ENCODE measurements around the gene DDAH2.

Gene DDAH2

GRCh38 chr6:31715022-31715958 lies 13.8 kb downstream of the DDAH2 start, which contains the start of gene LY6G6D (continued):
- no peak for TF ChIP-seq PATZ1 (tag by site-specific recombination; IDR thresholded peaks at IDR 0.05)
- peak; percentile 98 for TF ChIP-seq ZIC2 (tag by site-specific recombination; IDR thresholded peaks at IDR 0.05)
- TF ChIP-seq ZFP69B (tag by site-specific recombination; IDR thresholded peaks at IDR 0.05), result peak; percentile 43; the same call in 1 of the 2 replicates
- TF ChIP-seq GLIS1 (tag by site-specific recombination; IDR thresholded peaks at IDR 0.05), result peak; percentile 47
- TF ChIP-seq SCRT1 (tag by site-specific recombination; IDR thresholded peaks at IDR 0.05; ENCODE audit: borderline replicate concordance), result no peak
- no peak for TF ChIP-seq ZBTB1 (tag by site-specific recombination; IDR thresholded peaks at IDR 0.05)
- no peak for TF ChIP-seq ZNF394 (tag by site-specific recombination; IDR thresholded peaks at IDR 0.05; ENCODE audit: borderline replicate concordance)
- peak; percentile 53 for TF ChIP-seq ZBTB8A (tag by site-specific recombination; IDR thresholded peaks at IDR 0.05)
- peak; percentile 19; the same call in 1 of the 2 replicates for TF ChIP-seq ZNF341 (tag by site-specific recombination; IDR thresholded peaks at IDR 0.05; ENCODE audit: low read depth)
- TF ChIP-seq ZNF585B (tag by site-specific recombination; IDR thresholded peaks at IDR 0.05), result no peak
- TF ChIP-seq ZFHX2 (tag by site-specific recombination; conservative IDR thresholded peaks at IDR 0.05), result no peak
- TF ChIP-seq REPIN1 (tag by site-specific recombination; IDR thresholded peaks at IDR 0.05; ENCODE audit: low read depth), result no peak
- no peak for TF ChIP-seq ZBTB49 (tag by site-specific recombination; IDR thresholded peaks at IDR 0.05; ENCODE audit: low read depth)
- no peak for TF ChIP-seq ZNF324 (tag by site-specific recombination; IDR thresholded peaks at IDR 0.05)
- 0 out of 2 replicates have a peak, but pooled peaks have one; percentile 11 for TF ChIP-seq IKZF3 (tag by site-specific recombination; IDR thresholded peaks at IDR 0.05)
- peak; percentile 69 for TF ChIP-seq GLIS2 (tag by site-specific recombination; IDR thresholded peaks at IDR 0.05)
- no peak for TF ChIP-seq ZNF768 (tag by site-specific recombination; IDR thresholded peaks at IDR 0.05)
- TF ChIP-seq ZNF76 (tag by site-specific recombination; IDR thresholded peaks at IDR 0.05; ENCODE audit: borderline replicate concordance, low read depth), result no peak

- CTCF ChIA-PET, result interaction anchor here (0.6 to 1.5 kb wide), 6 partner anchors 10 to 1180 kb away, joined by 3 to 8 read pairs (median 4); no protein-coding TSS in a partner anchor
- peaks cover 4% of the 10 kb centered on the region for H3K4me1 ChIP-seq (ENCODE audit: control insufficient read depth, insufficient read depth, low read length)
- TF ChIP-seq ZBTB49 (tag by site-specific recombination; IDR thresholded peaks at IDR 0.05; ENCODE audit: low read depth), result no peak
- TF ChIP-seq GLIS2 (tag by site-specific recombination; IDR thresholded peaks at IDR 0.05), result peak; percentile 40; the same call in 1 of the 2 replicates
- TF ChIP-seq ZNF211 (tag by site-specific recombination; IDR thresholded peaks at IDR 0.05; ENCODE audit: low read depth), result no peak
- peak; percentile 74; the same call in 1 of the 2 replicates for TF ChIP-seq ZNF692 (tag by site-specific recombination; IDR thresholded peaks at IDR 0.05)
- TF ChIP-seq KLF7 (tag by site-specific recombination; IDR thresholded peaks at IDR 0.05; ENCODE audit: borderline replicate concordance), result 0 out of 2 replicates have a peak, but pooled peaks have one; percentile 37
- no peak for TF ChIP-seq ZBTB48 (tag by site-specific recombination; IDR thresholded peaks at IDR 0.05)
- TF ChIP-seq ZNF501 (tag by site-specific recombination; IDR thresholded peaks at IDR 0.05), result no peak
- TF ChIP-seq IKZF3 (tag by site-specific recombination; IDR thresholded peaks at IDR 0.05), result peak; percentile 11; the same call in 1 of the 2 replicates
- TF ChIP-seq BCL11B (tag by site-specific recombination; IDR thresholded peaks at IDR 0.05; ENCODE audit: low read depth), result 0 out of 2 replicates have a peak, but pooled peaks have one; percentile 7
- peak; percentile 100 for TF ChIP-seq KLF1 (tag by site-specific recombination; IDR thresholded peaks at IDR 0.05)
- no peak for TF ChIP-seq ZNF768 (tag by site-specific recombination; IDR thresholded peaks at IDR 0.05)
- TF ChIP-seq ZBTB8A (tag by site-specific recombination; IDR thresholded peaks at IDR 0.05), result no peak
- no peak for TF ChIP-seq REPIN1 (tag by site-specific recombination; IDR thresholded peaks at IDR 0.05; ENCODE audit: low read depth)
Observed at GRCh38 chr6:31713991-31714684, 15.0 kb downstream of the DDAH2 start.

More at GRCh38 chr6:31713991-31714684, 15.0 kb downstream of the DDAH2 start:
- Histone ChIP-seq H3K36me3 (ENCODE audit: control insufficient read depth in 2 of 2, insufficient read depth in 1 of 2, low read length in 2 of 2) (no peaks in the 10 kb centered on the region), H3K27ac (ENCODE audit: extremely low read depth, low read depth, low read length) (peak overlapping the region; percentile 46), H3K9me3 (ENCODE audit: control insufficient read depth, insufficient read depth, low read depth, low read length) (no peaks in the 10 kb centered on the region), H3K4me3 (ENCODE audit: low read depth, low read length) (no peak overlapping the region)
- POLR2A ChIA-PET, result interaction anchor here (0.8 to 2.3 kb wide), 6 partner anchors 11 to 113 kb away, joined by 3 to 10 read pairs (median 4); partner anchors contain the start of genes ABHD16A, HSPA1B and MSH5

All from HEK293 (cell line).